GM12878 (cell line): ENCODE measurements around the gene DNAH3. TPM values are rescaled to one million over a fixed set of nuclear protein-coding genes. Genes with fewer than 3 reads are reported as not detected.

Source experiments
- ATAC-seq: fragments of 200-7000 bp; cut with Tn5 transposase; 3 replicates; pipeline ENCODE4 v1.9.1; 2020; ENCODE audit warnings: mild to moderate bottlenecking, moderate library complexity
- BruUV-seq: library from RNA; stranded (reverse); fragments of 400-500 nt; replicated peaks from 2 replicates; lab custom pipeline; 2021; lab: Mats Ljungman, UMichigan
- CTCF ChIA-PET: fragments of 300-600 bp; sonication (Branson Sonifier 250); formaldehyde crosslinking; extraction: SDS; loops from one replicate; lab custom pipeline; 2021; ENCODE audit warnings: inconsistent platforms; lab: Yijun Ruan, JAX
- POLR2A ChIA-PET: fragments of 350-600 bp; formaldehyde crosslinking; extraction: SDS; loops from one replicate; lab custom pipeline; 2021; ENCODE audit warnings: inconsistent platforms; lab: Charles Lee
- RAD21 ChIA-PET: fragments of 300-600 bp; sonication (Branson Sonifier 250); formaldehyde crosslinking; loops from one replicate; lab custom pipeline; 2023; ENCODE audit warnings: antibody characterized with exemption; ENCODE audit not compliant: unreplicated experiment; lab: Charles Lee
- SMC1A ChIA-PET: fragments of 300-600 bp; sonication (Branson Sonifier 250); formaldehyde crosslinking; loops from one replicate; lab custom pipeline; 2023; ENCODE audit not compliant: unreplicated experiment, uncharacterized antibody; lab: Charles Lee
- DNase-seq: peaks from one replicate; pipeline ENCODE4 v3.0.0-alpha.2; 2011; ENCODE audit warnings: low read depth, low spot score
- FAIRE-seq: peaks from 3 replicates; lab custom pipeline; 2011; peaks lifted over from hg19 to GRCh38; lab: Jason Lieb, UNC
- H2AFZ ChIP-seq: 2 replicates; pipeline ENCODE4 v1.6.0; 2011; ENCODE audit warnings: low read depth, low read length, control low read depth; ENCODE audit not compliant: control insufficient read depth
- H3K27ac ChIP-seq: 2 replicates; pipeline ENCODE4 v1.5.1; 2011; ENCODE audit warnings: control low read depth; ENCODE audit not compliant: control insufficient read depth, insufficient read depth
- H3K27me3 ChIP-seq, 2 experiments: replicated peaks in 1 of 2; 2 replicates each; pipeline versions ENCODE4 v1.6.0 to v1.6.1; 2011; ENCODE audit warnings: low read length in 1 of 2; ENCODE audit not compliant: control insufficient read depth in 2 of 2, insufficient read depth in 2 of 2
- H3K36me3 ChIP-seq, 2 experiments: 2 replicates each; pipeline ENCODE4 v1.5.1; 2011; ENCODE audit warnings: low read length in 1 of 2; ENCODE audit not compliant: control insufficient read depth in 2 of 2, insufficient read depth in 2 of 2
- H3K4me1 ChIP-seq: 2 replicates; pipeline ENCODE4 v1.6.1; 2011; ENCODE audit warnings: mild to moderate bottlenecking, low read length, moderate library complexity, mixed read lengths; ENCODE audit not compliant: control insufficient read depth, insufficient read depth
- H3K4me2 ChIP-seq: 2 replicates; pipeline ENCODE4 v1.6.0; 2011; ENCODE audit warnings: control low read depth; ENCODE audit not compliant: control insufficient read depth, insufficient read depth
- H3K4me3 ChIP-seq: fragments of 200-600 bp; sonication (generic); 2 replicates; pipeline ENCODE4 v1.5.1; 2016
- H3K79me2 ChIP-seq: 2 replicates; pipeline ENCODE4 v1.6.0; 2011; ENCODE audit warnings: low read length; ENCODE audit not compliant: control insufficient read depth, insufficient read depth
- H3K9ac ChIP-seq: 2 replicates; pipeline ENCODE4 v1.8.0; 2011; ENCODE audit warnings: low read length, control low read depth, mixed read lengths; ENCODE audit not compliant: control insufficient read depth, insufficient read depth
- H3K9me3 ChIP-seq: replicated peaks from 3 replicates; pipeline ENCODE4 v1.5.1; 2011; ENCODE audit warnings: mild to moderate bottlenecking, low read length; ENCODE audit not compliant: control insufficient read depth, insufficient read depth
- H4K20me1 ChIP-seq: 2 replicates; pipeline ENCODE4 v1.6.0; 2011; ENCODE audit not compliant: control insufficient read depth, insufficient read depth
- CHD1 ChIP-seq: IDR thresholded peaks from 2 replicates; pipeline ENCODE4 v1.6.1; 2012; ENCODE audit warnings: low read depth, low read length, improper control_type of control experiment
- CTCF ChIP-seq, 3 experiments: IDR thresholded peaks in 2 of 3; conservative IDR thresholded peaks in 1 of 3; 2 replicates each; pipeline ENCODE4 v1.5.1; 2011; ENCODE audit warnings: low read depth in 3 of 3, low read length in 3 of 3, mild to moderate bottlenecking in 3 of 3, control low read depth in 2 of 3, moderate library complexity in 2 of 3, inconsistent platforms in 1 of 3, mixed read lengths in 1 of 3; ENCODE audit not compliant: control insufficient read depth in 2 of 3, insufficient read depth in 1 of 3; ENCODE audit errors: extremely low read depth in 1 of 3
- EGR1 ChIP-seq, 2 experiments: IDR thresholded peaks; 1 replicate in 1 of 2; 2 replicates in 1 of 2; pipeline ENCODE4 v1.6.1; 2011 to 2012; ENCODE audit warnings: low read depth in 2 of 2, low read length in 2 of 2, borderline replicate concordance in 1 of 2, mild to moderate bottlenecking in 1 of 2, moderate library complexity in 1 of 2
- FOXK2 ChIP-seq: fragments of 450-650 bp; IDR thresholded peaks from 2 replicates; pipeline ENCODE4 v1.6.1; 2017; ENCODE audit warnings: mild to moderate bottlenecking, moderate library complexity
- GABPA ChIP-seq: IDR thresholded peaks from 2 replicates; pipeline ENCODE4 v1.6.1; 2014; ENCODE audit warnings: antibody characterized with exemption, low read depth, mild to moderate bottlenecking, inconsistent platforms
- MEF2B ChIP-seq: fragments of 450-650 bp; IDR thresholded peaks from 2 replicates; pipeline ENCODE4 v1.6.1; 2018; ENCODE audit warnings: mild to moderate bottlenecking, moderate library complexity; ENCODE audit not compliant: partially characterized antibody, poor library complexity, severe bottlenecking
- PAX8 ChIP-seq: fragments of 450-650 bp; IDR thresholded peaks from 2 replicates; pipeline ENCODE4 v1.6.1; 2017; ENCODE audit warnings: mild to moderate bottlenecking, moderate library complexity
- RELA ChIP-seq: fragments of 450-650 bp; IDR thresholded peaks from 2 replicates; pipeline ENCODE4 v1.8.0; 2014; ENCODE audit warnings: borderline replicate concordance; ENCODE audit not compliant: partially characterized antibody
- SMARCA5 ChIP-seq: fragments of 450-650 bp; IDR thresholded peaks from 2 replicates; pipeline ENCODE4 v1.6.1; 2017; ENCODE audit warnings: mild to moderate bottlenecking
- SP1 ChIP-seq: IDR thresholded peaks from one replicate; pipeline ENCODE4 v1.6.1; 2011; ENCODE audit warnings: low read depth, low read length
- TCF12 ChIP-seq: IDR thresholded peaks from 2 replicates; pipeline ENCODE4 v1.6.1; 2011; ENCODE audit warnings: low read depth, mild to moderate bottlenecking, low read length
- ZNF207 ChIP-seq: fragments of 450-650 bp; IDR thresholded peaks from 2 replicates; pipeline ENCODE4 v1.6.1; 2014; ENCODE audit warnings: antibody characterized with exemption, mild to moderate bottlenecking, borderline replicate concordance
- WGBS: methylation state at CpG from one replicate; pipeline ENCODE4 v1.1.6; 2016; ENCODE audit warnings: low lambda C conversion rate; ENCODE audit not compliant: insufficient replicate concordance, insufficient coverage; ENCODE audit errors: missing lambda C conversion rate; 5-methylcytosine and 5-hydroxymethylcytosine counted together
- in situ Hi-C: fragments of 300-500 bp; cut with MboI; formaldehyde crosslinking; loops from 9 replicates; pipeline ENCODE4 v1.14.3; 2018; ENCODE audit warnings: mixed read lengths
- intact Hi-C: fragments of 100-400 bp; cut with micrococcal nuclease; formaldehyde crosslinking; loops from one replicate; pipeline ENCODE4 v1.14.2; 2022; ENCODE audit not compliant: unreplicated experiment
- polyA plus RNA-seq, 11 experiments: library from polyadenylated mRNA; depleted of rRNA in 4 of 11; unstranded in 6 of 11; stranded (reverse) in 5 of 11; fragments of >200 nt; fragmentation: Nextera tagmentation in 4 of 11; fragmentation: Illumina TruSeq in 1 of 11; extraction: Ambion mirVana in 4 of 11; extraction: Trizol in 1 of 11; gene quantifications; 1 replicate in 1 of 11; 2 replicates in 10 of 11; pipeline versions ENCODE4 v1.2.1 to v1.2.3, GENCODE V29; 2011 to 2016; ENCODE audit warnings: inconsistent platforms in 2 of 11, missing spikeins in 2 of 11, low read depth in 1 of 11
- total RNA-seq, 4 experiments: library from RNA; depleted of rRNA in 3 of 4; stranded (reverse); fragments of >200 nt in 3 of 4; fragmentation: Illumina TruSeq in 1 of 4; extraction: Trizol in 1 of 4; gene quantifications; 2 replicates each; pipeline versions ENCODE4 v1.2.1 to v1.2.3, GENCODE V29; 2013 to 2021

Gene DNAH3
- total and polyA plus RNA-seq, 10 of the 15 experiments (the other 5 are each of a cell fraction or from before 2014, with no cell fraction given): under 0.01 to 0.04 (median 0.04) TPM; not detected in 5

GRCh38 chr16:20886320-20886719 is 264.3 kb downstream of the DNAH3 start:
- FAIRE-seq: no peak
- Histone ChIP-seq H3K9me3 (no peaks in the 10 kb centered on the region), H3K27me3 (no peaks in the 10 kb centered on the region), H3K4me3 (no peak overlapping the region), H3K9ac (no peak overlapping the region), H3K79me2 (no peaks in the 10 kb centered on the region), H3K36me3 (no peaks in the 10 kb centered on the region), H3K4me2 (no peak overlapping the region), H3K27ac (no peak overlapping the region), H4K20me1 (no peaks in the 10 kb centered on the region), H2AFZ (no peak overlapping the region), H3K4me1 (no peaks in the 10 kb centered on the region)
- CTCF ChIA-PET: interaction anchor here (1.6 kb wide), 1 partner anchor 37 kb away, joined by 4 read pairs; no protein-coding TSS in a partner anchor
- no TSS peak for BruUV-seq
- no peak for DNase-seq
- SMC1A ChIA-PET: interaction anchor here (1.0 to 2.4 kb wide), 3 partner anchors 11 to 36 kb away, joined by 3 to 7 read pairs (median 6); no protein-coding TSS in a partner anchor
- RAD21 ChIA-PET: interaction anchor here (3.0 kb wide), 1 partner anchor 36 kb away, joined by 7 read pairs; no protein-coding TSS in a partner anchor
- 68% methylated on average over 1 of the region's 1 CpG for WGBS
- in situ Hi-C loops: no loop called here
- no peak for TF ChIP-seq RELA
- no peak for TF ChIP-seq GABPA
- TF ChIP-seq CHD1: no peak
- TF ChIP-seq PAX8: no peak
- no peak for TF ChIP-seq MEF2B
- TF ChIP-seq FOXK2: no peak
- TF ChIP-seq SMARCA5: no peak
- no peak for TF ChIP-seq CTCF (IDR thresholded peaks at IDR 0.05 in 2 of 3, conservative IDR thresholded peaks at IDR 0.05 in 1 of 3; ENCODE audit: control insufficient read depth in 2 of 3, extremely low read depth in 1 of 3, insufficient read depth in 1 of 3, low read depth in 3 of 3, low read length in 3 of 3)
- no peak for TF ChIP-seq EGR1 (IDR thresholded peaks at IDR 0.05; ENCODE audit: borderline replicate concordance in 1 of 2, low read depth in 2 of 2, low read length in 2 of 2)
- TF ChIP-seq SP1: no peak
- TF ChIP-seq ZNF207: no peak
- TF ChIP-seq TCF12: no peak
- intact Hi-C loops: no loop called here
- POLR2A ChIA-PET: no interaction called here
- no peak for ATAC-seq
